ENCODE data around the gene PCP4L1.
"Not testable (repeated sequence)": the region's sequence is repeated elsewhere in the genome, so short reads cannot be mapped to it uniquely, and the experiment has no call there.

PCP4L1 gene

DNA sequence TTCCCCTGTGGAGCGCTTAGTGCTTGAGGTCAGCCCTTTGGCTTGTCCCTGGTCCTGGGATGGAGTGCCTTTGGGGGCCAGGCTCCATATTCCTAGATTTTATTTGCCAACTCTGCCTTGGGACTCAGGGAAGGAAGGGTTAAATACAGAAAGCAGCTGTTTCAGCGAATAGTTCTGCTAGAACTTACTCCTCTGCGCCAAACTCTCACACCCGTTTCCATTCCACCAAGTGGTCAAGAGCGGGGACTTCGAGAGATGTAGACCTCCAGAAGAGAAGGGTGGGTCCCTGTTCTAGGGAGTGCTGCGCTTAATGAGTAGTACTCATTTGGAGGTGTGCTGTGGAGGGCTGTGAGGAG lies 33.4 kb upstream of the PCP4L1 start:
- no peak for ATAC-seq
- H3K9me3 Mint-ChIP-seq, result no peaks in the 10 kb centered on the region
- H3K27me3 Mint-ChIP-seq, result peaks cover 27% of the 10 kb centered on the region
- H3K27ac Mint-ChIP-seq, result no peak overlapping the region
- H3K4me3 Mint-ChIP-seq, result no peak overlapping the region
- peaks cover 22% of the 10 kb centered on the region for H3K36me3 Mint-ChIP-seq
- peaks cover 30% of the 10 kb centered on the region for H3K4me1 Mint-ChIP-seq

GRCh38 chr1:161225534-161226319 lies 32.8 kb upstream of the PCP4L1 start, which contains the start of gene TOMM40L:
Gene TOMM40L (plus strand): TSS chr1:161226060. CDS start chr1:161226490, 430 bp downstream.
- Mint-ChIP-seq H3K27ac (peak within 1 kb of the TSS; percentile 93), H3K4me1 (peaks cover 30% of the 10 kb centered on the region), H3K9me3 (no peaks in the 10 kb centered on the region), H3K4me3 (peak within 1 kb of the TSS; percentile 100), H3K27me3 (peaks cover 27% of the 10 kb centered on the region), H3K36me3 (peaks cover 28% of the 10 kb centered on the region)
- peak; percentile 99 for ATAC-seq

GRCh38 chr1:161226320-161226711 lies 32.2 kb upstream of the PCP4L1 start:
- peak overlapping the region; percentile 100 for H3K4me3 Mint-ChIP-seq
- no peaks in the 10 kb centered on the region for H3K9me3 Mint-ChIP-seq
- peaks cover 30% of the 10 kb centered on the region for H3K36me3 Mint-ChIP-seq
- H3K4me1 Mint-ChIP-seq, result peaks cover 30% of the 10 kb centered on the region
- peak overlapping the region; percentile 93 for H3K27ac Mint-ChIP-seq
- ATAC-seq, result no peak
- H3K27me3 Mint-ChIP-seq, result peaks cover 27% of the 10 kb centered on the region

GRCh38 chr1:161226759-161227158 lies 31.8 kb upstream of the PCP4L1 start:
- peak overlapping the region; percentile 93 for H3K27ac Mint-ChIP-seq

GRCh38 chr1:161227196-161227871 lies 31.2 kb upstream of the PCP4L1 start:
- ATAC-seq, result peak; percentile 53
- Mint-ChIP-seq H3K27ac (peak overlapping the region; percentile 93), H3K4me3 (peak overlapping the region; percentile 100), H3K9me3 (no peaks in the 10 kb centered on the region), H3K4me1 (peaks cover 30% of the 10 kb centered on the region), H3K36me3 (peaks cover 30% of the 10 kb centered on the region), H3K27me3 (peaks cover 19% of the 10 kb centered on the region)

More at GRCh38 chr1:161226759-161227158, 31.8 kb upstream of the PCP4L1 start:
- Mint-ChIP-seq H3K27me3 (peaks cover 25% of the 10 kb centered on the region), H3K36me3 (peaks cover 30% of the 10 kb centered on the region), H3K4me3 (peak overlapping the region; percentile 100), H3K4me1 (peaks cover 30% of the 10 kb centered on the region), H3K9me3 (no peaks in the 10 kb centered on the region)
- ATAC-seq, result no peak

GRCh38 chr1:161228032-161228431 lies 30.5 kb upstream of the PCP4L1 start:
- H3K27ac Mint-ChIP-seq, result no peak overlapping the region
- H3K4me1 Mint-ChIP-seq, result peaks cover 30% of the 10 kb centered on the region
- H3K36me3 Mint-ChIP-seq, result peaks cover 30% of the 10 kb centered on the region
- H3K9me3 Mint-ChIP-seq, result no peaks in the 10 kb centered on the region
- H3K27me3 Mint-ChIP-seq, result peaks cover 12% of the 10 kb centered on the region
- no peak for ATAC-seq
- H3K4me3 Mint-ChIP-seq, result peak overlapping the region; percentile 12

DNA sequence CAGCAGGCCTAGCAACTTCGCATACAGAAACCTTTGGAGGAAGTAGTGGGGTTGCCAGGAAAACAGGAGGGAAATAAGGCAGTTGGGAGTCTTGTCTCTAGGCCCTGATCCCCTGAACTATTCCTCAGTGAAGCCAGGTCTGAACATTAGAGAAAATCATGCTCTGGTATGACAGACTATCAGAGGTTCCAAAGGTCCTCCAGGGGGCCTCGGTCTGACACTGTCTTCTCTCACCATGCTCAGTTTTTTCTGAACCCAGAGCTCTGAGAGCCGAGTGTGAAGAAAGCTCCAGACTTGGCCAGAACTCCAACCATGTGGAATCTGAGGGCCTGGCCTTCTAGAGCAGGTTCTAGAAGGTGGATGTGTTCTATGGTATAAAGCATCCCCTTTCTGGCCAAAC lies 28.6 kb upstream of the PCP4L1 start:
- no peak for ATAC-seq
- Mint-ChIP-seq H3K36me3 (peaks cover 30% of the 10 kb centered on the region), H3K27ac (no peak overlapping the region), H3K4me3 (no peak overlapping the region), H3K9me3 (no peaks in the 10 kb centered on the region), H3K27me3 (no peaks in the 10 kb centered on the region), H3K4me1 (peaks cover 30% of the 10 kb centered on the region)

GRCh38 chr1:161230762-161231161 lies 27.8 kb upstream of the PCP4L1 start:
- Mint-ChIP-seq H3K36me3 (peaks cover 30% of the 10 kb centered on the region), H3K27ac (no peak overlapping the region), H3K4me1 (peaks cover 23% of the 10 kb centered on the region), H3K27me3 (no peaks in the 10 kb centered on the region), H3K9me3 (no peaks in the 10 kb centered on the region), H3K4me3 (no peak overlapping the region)
- ATAC-seq, result no peak

DNA sequence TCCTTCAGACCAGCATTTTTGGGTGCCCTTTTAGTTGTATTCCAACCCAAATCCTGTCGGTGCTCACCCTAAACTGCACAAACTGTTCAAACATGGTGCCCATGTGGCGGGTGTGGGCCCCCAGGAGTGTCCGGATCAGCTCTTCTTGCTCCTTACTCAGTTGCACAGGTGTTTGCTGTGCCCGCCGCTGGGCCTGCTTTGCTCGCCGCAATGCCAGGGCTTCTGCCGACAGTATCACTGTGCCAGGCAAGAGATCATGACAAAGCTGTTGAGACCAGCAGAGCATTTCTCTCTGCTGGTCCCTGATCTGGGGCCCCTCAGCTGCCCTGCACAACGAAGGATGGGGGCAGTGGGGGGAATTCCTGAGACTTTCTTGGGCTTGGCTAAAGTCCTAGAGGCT lies 25.4 kb upstream of the PCP4L1 start:
- Mint-ChIP-seq H3K27ac (no peak overlapping the region), H3K36me3 (peaks cover 26% of the 10 kb centered on the region), H3K27me3 (peaks cover 20% of the 10 kb centered on the region), H3K4me1 (no peaks in the 10 kb centered on the region), H3K9me3 (no peaks in the 10 kb centered on the region), H3K4me3 (no peak overlapping the region)
- no peak for ATAC-seq

- Mint-ChIP-seq H3K27me3 (peaks cover 40% of the 10 kb centered on the region), H3K4me1 (no peaks in the 10 kb centered on the region), H3K4me3 (no peak overlapping the region), H3K36me3 (no peaks in the 10 kb centered on the region), H3K27ac (no peak overlapping the region), H3K9me3 (no peaks in the 10 kb centered on the region)
- no peak for ATAC-seq
Measured at GRCh38 chr1:161235957-161236775, 22.4 kb upstream of the PCP4L1 start.

- Mint-ChIP-seq H3K4me3 (no peak within 1 kb of the TSS), H3K4me1 (peaks cover 7% of the 10 kb centered on the region), H3K9me3 (no peaks in the 10 kb centered on the region), H3K27me3 (peaks cover 40% of the 10 kb centered on the region), H3K36me3 (no peaks in the 10 kb centered on the region), H3K27ac (no peak within 1 kb of the TSS)
- no peak for ATAC-seq
Measured at GRCh38 chr1:161238039-161238473, 20.5 kb upstream of the PCP4L1 start, which contains the start of gene NR1I3. Gene NR1I3 (minus strand): TSS chr1:161238203. CDS start chr1:161236565, 1,638 bp downstream.

GRCh38 chr1:161241682-161242081 lies 16.9 kb upstream of the PCP4L1 start:
- H3K27ac Mint-ChIP-seq, result no peak overlapping the region
- H3K4me3 Mint-ChIP-seq, result no peak overlapping the region
- no peaks in the 10 kb centered on the region for H3K9me3 Mint-ChIP-seq
- peaks cover 7% of the 10 kb centered on the region for H3K4me1 Mint-ChIP-seq
- H3K27me3 Mint-ChIP-seq, result peaks cover 34% of the 10 kb centered on the region
- no peak for ATAC-seq
- H3K36me3 Mint-ChIP-seq, result no peaks in the 10 kb centered on the region

GRCh38 chr1:161242313-161242712 lies 16.2 kb upstream of the PCP4L1 start:
- peaks cover 7% of the 10 kb centered on the region for H3K4me1 Mint-ChIP-seq
- peaks cover 27% of the 10 kb centered on the region for H3K27me3 Mint-ChIP-seq
- H3K4me3 Mint-ChIP-seq, result no peak overlapping the region
- ATAC-seq, result no peak
- no peaks in the 10 kb centered on the region for H3K9me3 Mint-ChIP-seq
- no peaks in the 10 kb centered on the region for H3K36me3 Mint-ChIP-seq
- no peak overlapping the region for H3K27ac Mint-ChIP-seq

DNA sequence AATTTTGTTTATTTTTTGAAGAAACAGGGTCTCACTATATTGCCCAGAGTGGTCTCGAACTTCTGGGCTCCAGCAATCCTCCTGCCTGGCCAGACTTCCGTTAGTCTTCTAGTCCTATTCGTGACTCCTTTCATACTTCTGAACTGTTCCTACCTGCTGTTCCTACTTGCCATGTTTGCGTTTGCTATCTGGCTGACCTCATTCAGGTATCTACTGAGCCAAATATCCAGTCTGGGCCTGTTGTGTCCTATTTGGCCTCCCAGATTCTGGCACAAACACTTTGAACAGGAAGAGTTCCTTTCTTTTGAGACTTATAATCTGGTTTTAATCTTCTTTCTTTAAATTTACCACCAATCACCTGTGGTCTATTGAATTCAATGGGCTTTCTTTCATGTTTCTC lies 13.7 kb upstream of the PCP4L1 start:
- no peaks in the 10 kb centered on the region for H3K36me3 Mint-ChIP-seq
- H3K4me1 Mint-ChIP-seq, result peaks cover 7% of the 10 kb centered on the region
- no peak for ATAC-seq
- H3K27me3 Mint-ChIP-seq, result peaks cover 13% of the 10 kb centered on the region
- H3K4me3 Mint-ChIP-seq, result no peak overlapping the region
- H3K9me3 Mint-ChIP-seq, result peaks cover 2% of the 10 kb centered on the region
- no peak overlapping the region for H3K27ac Mint-ChIP-seq

- H3K4me3 Mint-ChIP-seq, ATAC-seq, H3K4me1 Mint-ChIP-seq, H3K9me3 Mint-ChIP-seq, H3K27ac Mint-ChIP-seq, H3K36me3 Mint-ChIP-seq: not testable (repeated sequence)
- peaks cover 13% of the 10 kb centered on the region for H3K27me3 Mint-ChIP-seq
Measured at GRCh38 chr1:161250100-161250499, 8.4 kb upstream of the PCP4L1 start.

Data from stimulated activated memory B cell treated with anti-CD40 and anti-IgM and Interleukin-4, amounts not matched to agents 10 μg/mL and 1 μg/mL and 100 μg/mL, for 72 hours (primary cell).